ENCODE results near the gene LHX1. TPM values are rescaled to one million over a fixed set of nuclear protein-coding genes. Genes with fewer than 3 reads are reported as not detected.

LHX1 gene
- total and polyA plus RNA-seq, 2 donors (not counting 1 experiment from before 2014, with no cell fraction given), result not detected

- H3K27ac ChIP-seq (ENCODE audit: insufficient read depth, low read length), result no peak overlapping the region
- H3K9me3 ChIP-seq (ENCODE audit: control insufficient read depth, insufficient read depth, low read depth, low read length), result no peaks in the 10 kb centered on the region
- TF ChIP-seq EZH2 (IDR thresholded peaks at IDR 0.05; ENCODE audit: low read length, missing control alignments) (no peak), CTCF (conservative IDR thresholded peaks at IDR 0.05 in 1 of 2, IDR thresholded peaks at IDR 0.05 in 1 of 2; ENCODE audit: low read depth in 1 of 2, low read length in 2 of 2) (no peak)
- H2AFZ ChIP-seq (ENCODE audit: low read length), result no peak overlapping the region
- no peaks in the 10 kb centered on the region for H4K20me1 ChIP-seq (ENCODE audit: control insufficient read depth, extremely low read depth, insufficient read depth, low read length)
- H3K4me1 ChIP-seq (ENCODE audit: control insufficient read depth, extremely low read depth, insufficient read depth, low read length), result no peaks in the 10 kb centered on the region
- H3K36me3 ChIP-seq (ENCODE audit: control insufficient read depth, insufficient read depth, low read length), result no peaks in the 10 kb centered on the region
- H3K9ac ChIP-seq (ENCODE audit: insufficient read depth, low read length), result no peak overlapping the region
- no peak overlapping the region for H3K4me2 ChIP-seq (ENCODE audit: extremely low read depth, insufficient read depth, low read length)
- no peak for DNase-seq (ENCODE audit: low read depth in 2 of 2)
- peaks cover 4% of the 10 kb centered on the region for H3K27me3 ChIP-seq (ENCODE audit: control insufficient read depth, insufficient read depth, low read length)
- no peak overlapping the region for H3K4me3 ChIP-seq (replicated peaks in 1 of 4; ENCODE audit: control extremely low read depth in 1 of 4, insufficient read depth in 1 of 4, low read depth in 3 of 4, low read length in 4 of 4)
- H3K79me2 ChIP-seq (ENCODE audit: control insufficient read depth, insufficient read depth, low read length), result no peaks in the 10 kb centered on the region
Observed at GRCh38 chr17:36894925-36895324, 42.4 kb upstream of the LHX1 start.

GRCh38 chr17:36899250-36900159 is 37.8 kb upstream of the LHX1 start:
- no peak overlapping the region for H3K4me3 ChIP-seq (replicated peaks in 1 of 4; ENCODE audit: control extremely low read depth in 1 of 4, insufficient read depth in 1 of 4, low read depth in 3 of 4, low read length in 4 of 4)
- DNase-seq (ENCODE audit: low read depth in 2 of 2), result no peak
- TF ChIP-seq EZH2 (IDR thresholded peaks at IDR 0.05; ENCODE audit: low read length, missing control alignments) (no peak), CTCF (conservative IDR thresholded peaks at IDR 0.05 in 1 of 2, IDR thresholded peaks at IDR 0.05 in 1 of 2; ENCODE audit: low read depth in 1 of 2, low read length in 2 of 2) (no peak)
- H2AFZ ChIP-seq (ENCODE audit: low read length), result no peak overlapping the region
- no peak overlapping the region for H3K9ac ChIP-seq (ENCODE audit: insufficient read depth, low read length)
- no peak overlapping the region for H3K27ac ChIP-seq (ENCODE audit: insufficient read depth, low read length)
- H3K79me2 ChIP-seq (ENCODE audit: control insufficient read depth, insufficient read depth, low read length), result no peaks in the 10 kb centered on the region
- no peaks in the 10 kb centered on the region for H3K27me3 ChIP-seq (ENCODE audit: control insufficient read depth, insufficient read depth, low read length)
- H3K9me3 ChIP-seq (ENCODE audit: control insufficient read depth, insufficient read depth, low read depth, low read length), result no peaks in the 10 kb centered on the region
- no peaks in the 10 kb centered on the region for H3K4me1 ChIP-seq (ENCODE audit: control insufficient read depth, extremely low read depth, insufficient read depth, low read length)
- no peaks in the 10 kb centered on the region for H3K36me3 ChIP-seq (ENCODE audit: control insufficient read depth, insufficient read depth, low read length)
- H3K4me2 ChIP-seq (ENCODE audit: extremely low read depth, insufficient read depth, low read length), result no peak overlapping the region
- H4K20me1 ChIP-seq (ENCODE audit: control insufficient read depth, extremely low read depth, insufficient read depth, low read length), result no peaks in the 10 kb centered on the region

GRCh38 chr17:36900160-36900512 is 37.1 kb upstream of the LHX1 start:
- Histone ChIP-seq H3K4me1 (ENCODE audit: control insufficient read depth, extremely low read depth, insufficient read depth, low read length) (no peaks in the 10 kb centered on the region), H3K4me3 (replicated peaks in 1 of 4; ENCODE audit: control extremely low read depth in 1 of 4, insufficient read depth in 1 of 4, low read depth in 3 of 4, low read length in 4 of 4) (no peak overlapping the region), H3K4me2 (ENCODE audit: extremely low read depth, insufficient read depth, low read length) (no peak overlapping the region), H3K27me3 (ENCODE audit: control insufficient read depth, insufficient read depth, low read length) (no peaks in the 10 kb centered on the region), H4K20me1 (ENCODE audit: control insufficient read depth, extremely low read depth, insufficient read depth, low read length) (no peaks in the 10 kb centered on the region), H3K79me2 (ENCODE audit: control insufficient read depth, insufficient read depth, low read length) (no peaks in the 10 kb centered on the region), H3K9me3 (ENCODE audit: control insufficient read depth, insufficient read depth, low read depth, low read length) (no peaks in the 10 kb centered on the region), H3K9ac (ENCODE audit: insufficient read depth, low read length) (no peak overlapping the region), H2AFZ (ENCODE audit: low read length) (no peak overlapping the region), H3K36me3 (ENCODE audit: control insufficient read depth, insufficient read depth, low read length) (no peaks in the 10 kb centered on the region), H3K27ac (ENCODE audit: insufficient read depth, low read length) (no peak overlapping the region)
- TF ChIP-seq EZH2 (IDR thresholded peaks at IDR 0.05; ENCODE audit: low read length, missing control alignments) (no peak), CTCF (conservative IDR thresholded peaks at IDR 0.05 in 1 of 2, IDR thresholded peaks at IDR 0.05 in 1 of 2; ENCODE audit: low read depth in 1 of 2, low read length in 2 of 2) (no peak)
- no peak for DNase-seq (ENCODE audit: low read depth in 2 of 2)

Measured in fibroblast of lung (primary cell).